DOHH2 (cell line): Measurements from ENCODE around the gene PRSS3.
"Not testable (repeated sequence)": the region's sequence is repeated elsewhere in the genome, so short reads cannot be mapped to it uniquely, and the experiment has no call there.

ENCODE experiments used
- CTCF ChIP-seq: fragments of 200-600 bp; sonication (generic); IDR thresholded peaks from one replicate; pipeline ENCODE4 v1.5.1; 2014; ENCODE audit warnings: antibody characterized with exemption, mild to moderate bottlenecking, low read depth, low read length; ENCODE audit not compliant: poor library complexity, severe bottlenecking
- EZH2phosphoT487 ChIP-seq: fragments of 200-600 bp; sonication (generic); IDR thresholded peaks from 2 replicates; pipeline ENCODE4 v1.6.1; 2017; ENCODE audit warnings: borderline replicate concordance, mild to moderate bottlenecking, antibody characterized with exemption, low read length, moderate library complexity, mixed read lengths

GRCh38 chr9:33793496-33793895 lies 1.9 kb upstream of the PRSS3 start:
- not testable (repeated sequence) for TF ChIP-seq CTCF, EZH2phosphoT487
